NCI-H510A treated with DMSO at 0.1 percent for 48 hours (cell line): ENCODE measurements around the gene C16orf74.
A peak's percentile ranks its signal among the peaks of the same experiment; 100 is the strongest.

ENCODE experiments used
- DNase-seq: peaks from one replicate; lab custom pipeline; 2025; lab: John Stamatoyannopoulos, UW

C16orf74 gene

GRCh38 chr16:85746460-85747215 is 4.3 kb downstream of the C16orf74 start:
- no peak for DNase-seq

- no peak for DNase-seq
Measured at GRCh38 chr16:85738923-85739715, 11.8 kb downstream of the C16orf74 start.

- no peak for DNase-seq
Measured at GRCh38 chr16:85736921-85737320, 14.0 kb downstream of the C16orf74 start.

GRCh38 chr16:85735946-85736345 is 14.9 kb downstream of the C16orf74 start:
- no peak for DNase-seq

GRCh38 chr16:85735225-85735635 is 15.7 kb downstream of the C16orf74 start:
- DNase-seq = no peak

GRCh38 chr16:85734311-85735017 is 16.4 kb downstream of the C16orf74 start:
- no peak for DNase-seq

- DNase-seq = no peak
Measured at GRCh38 chr16:85733839-85734170, 17.1 kb downstream of the C16orf74 start.

- DNase-seq = no peak
Measured at GRCh38 chr16:85733155-85733838, 17.6 kb downstream of the C16orf74 start.

- DNase-seq = no peak
Measured at GRCh38 chr16:85731179-85731578, 19.7 kb downstream of the C16orf74 start.

GRCh38 chr16:85730186-85730465 is 20.8 kb downstream of the C16orf74 start:
- no peak for DNase-seq

- no peak for DNase-seq
Measured at GRCh38 chr16:85729452-85730185, 21.3 kb downstream of the C16orf74 start.

GRCh38 chr16:85728879-85729278 is 22.0 kb downstream of the C16orf74 start:
- DNase-seq = no peak

GRCh38 chr16:85724936-85725335 is 26.0 kb downstream of the C16orf74 start:
- no peak for DNase-seq

- DNase-seq = no peak
Measured at GRCh38 chr16:85724126-85724879, 26.6 kb downstream of the C16orf74 start.

GRCh38 chr16:85722128-85722893 is 28.6 kb downstream of the C16orf74 start:
- peak; percentile 25 for DNase-seq

GRCh38 chr16:85720302-85720637 is 30.6 kb downstream of the C16orf74 start:
- DNase-seq = no peak

GRCh38 chr16:85719605-85720301 is 31.1 kb downstream of the C16orf74 start:
- no peak for DNase-seq

GRCh38 chr16:85718682-85719081 is 32.2 kb downstream of the C16orf74 start:
- DNase-seq = peak; percentile 69

GRCh38 chr16:85718153-85718477 is 32.8 kb downstream of the C16orf74 start:
- DNase-seq = no peak
